WTC11 (cell line): ENCODE measurements around the gene DLGAP4. TPM values are rescaled to one million over a fixed set of nuclear protein-coding genes. Genes with fewer than 3 reads are reported as not detected.

ENCODE experiments used
- ATAC-seq: fragments of 200-7000 bp; cut with Tn5 transposase; 2 replicates; pipeline ENCODE4 v1.10.0; 2021; ENCODE audit warnings: mild to moderate bottlenecking, moderate library complexity
- CTCF ChIA-PET: fragments of 300-600 bp; sonication (Branson Sonifier 250); formaldehyde crosslinking; loops from one replicate; lab custom pipeline; 2021; ENCODE audit warnings: antibody characterized with exemption; lab: Charles Lee
- POLR2A ChIA-PET: fragments of 350-600 bp; sonication (Branson Sonifier 250); formaldehyde crosslinking; loops from one replicate; lab custom pipeline; 2021; ENCODE audit warnings: antibody characterized with exemption; lab: Charles Lee
- DNase-seq: peaks from one replicate; pipeline ENCODE4 v3.0.0; 2021; ENCODE audit warnings: low spot score
- H3K27ac Mint-ChIP-seq: 2 replicates; pipeline ENCODE4 v1.8.0; 2021; ENCODE audit warnings: mixed read lengths
- H3K27me3 Mint-ChIP-seq: 2 replicates; pipeline ENCODE4 v1.8.0; 2021; ENCODE audit warnings: low read depth, mild to moderate bottlenecking, moderate library complexity, mixed read lengths
- H3K36me3 Mint-ChIP-seq: 2 replicates; pipeline ENCODE4 v1.8.0; 2021; ENCODE audit warnings: mixed read lengths
- H3K4me1 Mint-ChIP-seq: 2 replicates; pipeline ENCODE4 v1.8.0; 2022; ENCODE audit warnings: mixed read lengths
- H3K4me3 Mint-ChIP-seq: 2 replicates; pipeline ENCODE4 v1.8.0; 2021; ENCODE audit warnings: mild to moderate bottlenecking, moderate library complexity, mixed read lengths
- H3K9me3 Mint-ChIP-seq: 2 replicates; pipeline ENCODE4 v1.8.0; 2021; ENCODE audit warnings: mixed read lengths
- CREM ChIP-seq: sonication (generic); formaldehyde crosslinking; IDR thresholded peaks from 2 replicates; pipeline ENCODE4 v1.8.1; 2022; ENCODE audit warnings: mild to moderate bottlenecking, missing genetic modification reagents, moderate library complexity
- E2F5 ChIP-seq: sonication (generic); formaldehyde crosslinking; IDR thresholded peaks from 2 replicates; pipeline ENCODE4 v1.8.1; 2022; ENCODE audit warnings: mild to moderate bottlenecking, moderate library complexity, missing genetic modification reagents
- ESRRA ChIP-seq: sonication (generic); formaldehyde crosslinking; IDR thresholded peaks from 2 replicates; pipeline ENCODE4 v1.8.1; 2022; ENCODE audit warnings: mild to moderate bottlenecking, missing genetic modification reagents, borderline replicate concordance
- FOXK1 ChIP-seq: sonication (generic); formaldehyde crosslinking; IDR thresholded peaks from 2 replicates; pipeline ENCODE4 v1.8.0; 2022; ENCODE audit warnings: mild to moderate bottlenecking, moderate library complexity, missing genetic modification reagents
- FOXP1 ChIP-seq: sonication (generic); formaldehyde crosslinking; IDR thresholded peaks from 2 replicates; pipeline ENCODE4 v1.8.0; 2022; ENCODE audit warnings: missing genetic modification reagents, mild to moderate bottlenecking, moderate library complexity, borderline replicate concordance
- GABPB1 ChIP-seq: sonication (generic); formaldehyde crosslinking; IDR thresholded peaks from 2 replicates; pipeline ENCODE4 v1.8.1; 2023; ENCODE audit warnings: mild to moderate bottlenecking, missing genetic modification reagents
- HMGXB4 ChIP-seq: sonication (generic); formaldehyde crosslinking; IDR thresholded peaks from 2 replicates; pipeline ENCODE4 v1.8.1; 2023; ENCODE audit warnings: mild to moderate bottlenecking, moderate library complexity, missing genetic modification reagents
- IRF1 ChIP-seq: sonication (generic); formaldehyde crosslinking; IDR thresholded peaks from 2 replicates; pipeline ENCODE4 v1.8.0; 2023; ENCODE audit warnings: missing genetic modification reagents
- JAZF1 ChIP-seq: fragments of 250-450 bp; sonication (Bioruptor Pico); IDR thresholded peaks from 2 replicates; pipeline ENCODE4 v1.9.0; 2021; ENCODE audit warnings: moderate library complexity, mild to moderate bottlenecking, inconsistent platforms
- NFATC4 ChIP-seq: fragments of 250-450 bp; sonication (Bioruptor Pico); IDR thresholded peaks from 2 replicates; pipeline ENCODE4 v1.9.0; 2021; ENCODE audit warnings: mild to moderate bottlenecking
- NFE2L1 ChIP-seq: sonication (generic); formaldehyde crosslinking; IDR thresholded peaks from 2 replicates; pipeline ENCODE4 v1.8.1; 2023; ENCODE audit warnings: missing genetic modification reagents
- NR3C1 ChIP-seq: sonication (generic); formaldehyde crosslinking; conservative IDR thresholded peaks from 2 replicates; pipeline ENCODE4 v1.8.1; 2023; ENCODE audit warnings: low read depth, mild to moderate bottlenecking, missing genetic modification reagents
- PRRX2 ChIP-seq: fragments of 250-450 bp; sonication (Bioruptor Pico); IDR thresholded peaks from 2 replicates; pipeline ENCODE4 v1.8.0; 2021; ENCODE audit warnings: mild to moderate bottlenecking
- STAT6 ChIP-seq: sonication (generic); formaldehyde crosslinking; conservative IDR thresholded peaks from 2 replicates; pipeline ENCODE4 v1.8.1; 2023; ENCODE audit warnings: mild to moderate bottlenecking, low read depth, missing genetic modification reagents, moderate library complexity
- TEAD1 ChIP-seq: sonication (generic); formaldehyde crosslinking; IDR thresholded peaks from 2 replicates; pipeline ENCODE4 v1.8.0; 2022; ENCODE audit warnings: mild to moderate bottlenecking, missing genetic modification reagents
- ZNF121 ChIP-seq: sonication (generic); formaldehyde crosslinking; IDR thresholded peaks from 2 replicates; pipeline ENCODE4 v1.8.0; 2023; ENCODE audit warnings: missing genetic modification reagents
- total RNA-seq: library from RNA; stranded (reverse); gene quantifications from 3 replicates; pipeline ENCODE4 v1.2.3, GENCODE V29; 2021
- TF ChIP-seq, protein P1 (sequence below): fragments of 250-450 bp; sonication (Bioruptor Pico); IDR thresholded peaks from 2 replicates; pipeline ENCODE4 v1.8.0; 2021; ENCODE audit warnings: mild to moderate bottlenecking
- TF ChIP-seq, protein P2 (sequence below): sonication (generic); formaldehyde crosslinking; IDR thresholded peaks from 2 replicates; pipeline ENCODE4 v1.8.1; 2022; ENCODE audit warnings: low read depth, missing genetic modification reagents, borderline replicate concordance
- TF ChIP-seq, protein P3 (sequence below): sonication (generic); formaldehyde crosslinking; IDR thresholded peaks from 2 replicates; pipeline ENCODE4 v1.8.0; 2023; ENCODE audit warnings: mild to moderate bottlenecking, missing genetic modification reagents

The DLGAP4 gene
- total RNA-seq, 1 experiment from 2014 or later = 52.6 TPM

DNA sequence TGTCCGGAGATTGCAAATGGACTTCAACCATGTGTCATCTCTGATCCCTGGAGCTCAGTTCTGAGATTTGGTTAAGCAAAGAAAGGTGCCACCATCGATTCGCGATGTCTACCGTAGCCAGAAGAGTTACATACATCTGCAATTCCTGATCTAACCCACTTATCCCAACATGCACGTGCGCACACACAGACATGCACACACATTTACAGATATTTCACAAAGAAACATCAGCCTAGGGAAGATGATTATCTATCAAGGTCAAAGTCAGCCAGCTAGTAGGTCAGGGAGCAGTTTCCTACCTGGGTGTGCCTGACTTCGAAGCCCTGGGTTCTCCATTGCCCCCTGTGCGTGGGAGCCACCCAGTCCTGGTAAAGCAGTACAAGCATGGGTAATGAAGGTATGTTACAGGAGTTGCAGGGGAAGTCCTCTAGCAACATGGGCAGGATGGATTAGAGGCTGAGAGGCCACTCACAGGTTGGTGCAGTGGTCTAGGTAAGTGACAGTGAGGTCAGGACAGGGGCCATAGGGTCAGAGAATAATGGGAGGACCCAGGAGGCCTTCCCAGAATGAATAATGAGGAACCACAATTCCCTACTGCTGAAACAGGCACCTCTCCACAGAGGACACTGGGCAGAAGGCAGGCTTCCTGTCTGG, 150.0 kb downstream of the DLGAP4 start:
- Mint-ChIP-seq H3K36me3 (no peaks in the 10 kb centered on the region), H3K4me1 (peaks cover 27% of the 10 kb centered on the region), H3K4me3 (no peak overlapping the region), H3K27ac (no peak overlapping the region), H3K27me3 (no peaks in the 10 kb centered on the region; the same call in 1 of the 2 replicates), H3K9me3 (no peaks in the 10 kb centered on the region)
- TF ChIP-seq, protein P1, sequence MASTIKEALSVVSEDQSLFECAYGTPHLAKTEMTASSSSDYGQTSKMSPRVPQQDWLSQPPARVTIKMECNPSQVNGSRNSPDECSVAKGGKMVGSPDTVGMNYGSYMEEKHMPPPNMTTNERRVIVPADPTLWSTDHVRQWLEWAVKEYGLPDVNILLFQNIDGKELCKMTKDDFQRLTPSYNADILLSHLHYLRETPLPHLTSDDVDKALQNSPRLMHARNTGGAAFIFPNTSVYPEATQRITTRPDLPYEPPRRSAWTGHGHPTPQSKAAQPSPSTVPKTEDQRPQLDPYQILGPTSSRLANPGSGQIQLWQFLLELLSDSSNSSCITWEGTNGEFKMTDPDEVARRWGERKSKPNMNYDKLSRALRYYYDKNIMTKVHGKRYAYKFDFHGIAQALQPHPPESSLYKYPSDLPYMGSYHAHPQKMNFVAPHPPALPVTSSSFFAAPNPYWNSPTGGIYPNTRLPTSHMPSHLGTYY (CRISPR knock-in tag) = no peak
- peak; percentile 30; the same call in 1 of the 2 replicates for TF ChIP-seq GABPB1 (CRISPR knock-in tag)
- ChIA-PET POLR2A (no interaction called here), CTCF (interaction anchor here (1.3 to 4.6 kb wide), 4 partner anchors 10 to 502 kb away, joined by 4 to 25 read pairs (median 4); partner anchors contain the start of gene SCAND1)
- DNase-seq = no peak
- no peak for ATAC-seq

DNA sequence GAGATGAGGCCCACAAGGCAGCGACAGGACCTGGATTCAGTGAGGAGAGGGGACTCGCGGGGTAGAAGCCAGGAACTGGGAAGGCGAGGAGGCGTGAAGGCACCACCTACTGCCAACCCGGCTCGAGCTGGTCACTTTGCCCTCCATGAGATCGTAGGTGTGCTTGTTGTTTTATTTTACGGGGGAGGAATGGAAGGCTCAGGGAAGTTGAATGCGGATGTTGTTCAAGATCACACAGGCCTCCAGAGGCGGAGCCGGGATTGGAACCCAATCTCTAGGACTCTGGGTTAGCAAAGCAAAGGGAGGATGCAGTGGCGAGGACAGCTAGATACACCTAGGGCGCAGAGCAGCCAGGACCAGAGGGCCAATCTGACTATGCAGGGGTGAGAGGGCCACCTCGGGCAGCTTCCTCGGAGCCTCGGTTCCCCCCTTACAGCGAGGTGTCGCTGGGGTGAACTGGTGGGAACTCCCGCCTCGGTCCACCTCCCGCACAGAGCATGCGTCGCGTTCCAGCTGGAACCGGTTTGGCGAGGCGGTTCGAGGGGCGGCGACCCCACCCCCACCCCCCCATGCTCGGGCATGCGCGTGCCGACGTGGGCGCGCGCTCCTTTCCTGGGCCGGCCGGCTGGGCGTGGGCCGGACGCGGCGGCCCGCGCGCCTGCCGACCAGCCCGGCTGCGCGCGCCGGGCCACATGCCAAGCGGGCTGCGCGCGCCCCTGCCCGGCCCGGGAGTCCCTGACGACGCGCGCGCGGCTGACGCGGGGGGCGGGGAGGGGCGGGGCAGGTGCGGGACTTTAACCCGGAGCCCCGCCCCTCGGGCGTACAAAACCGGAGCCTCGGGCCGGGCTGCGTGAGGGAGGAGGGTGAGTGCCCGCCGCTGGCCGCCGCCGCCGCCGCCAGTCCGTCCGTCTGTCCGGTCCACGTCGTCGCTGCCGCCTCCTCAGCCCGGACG, 154.8 kb downstream of the DLGAP4 start:
- Mint-ChIP-seq H3K9me3 (no peaks in the 10 kb centered on the region), H3K36me3 (no peaks in the 10 kb centered on the region), H3K4me3 (peak overlapping the region; percentile 55), H3K27ac (peak overlapping the region; percentile 99), H3K4me1 (peaks cover 42% of the 10 kb centered on the region), H3K27me3 (no peaks in the 10 kb centered on the region; the same call in 1 of the 2 replicates)
- DNase-seq (peak; percentile 88), ATAC-seq (peak; percentile 85)
- ChIA-PET POLR2A (interaction anchor here (1.3 kb wide), 1 partner anchor 12 kb away, joined by 6 read pairs; no protein-coding TSS in a partner anchor), CTCF (interaction anchor here (1.2 kb wide), 1 partner anchor 21 kb away, joined by 7 read pairs; no protein-coding TSS in a partner anchor)
- TF ChIP-seq PRRX2 (no peak), CREM (CRISPR knock-in tag) (peak; percentile 85), ZNF121 (no peak), JAZF1 (CRISPR knock-in tag) (no peak), HMGXB4 (peak; percentile 65; the same call in 1 of the 2 replicates), FOXP1 (peak; percentile 95), FOXK1 (peak; percentile 66; the same call in 1 of the 2 replicates), NFE2L1 (CRISPR knock-in tag) (peak; percentile 68; the same call in 1 of the 2 replicates), STAT6 (CRISPR knock-in tag) (no peak), NFATC4 (CRISPR knock-in tag) (peak; percentile 8; the same call in 1 of the 2 replicates), NR3C1 (CRISPR knock-in tag) (0 out of 2 replicates have a peak, but pooled peaks have one; percentile 17), ESRRA (peak; percentile 57; the same call in 1 of the 2 replicates), TEAD1 (CRISPR knock-in tag) (peak; percentile 86), IRF1 (peak; percentile 44), E2F5 (CRISPR knock-in tag) (peak; percentile 96)
- TF ChIP-seq, protein P2, sequence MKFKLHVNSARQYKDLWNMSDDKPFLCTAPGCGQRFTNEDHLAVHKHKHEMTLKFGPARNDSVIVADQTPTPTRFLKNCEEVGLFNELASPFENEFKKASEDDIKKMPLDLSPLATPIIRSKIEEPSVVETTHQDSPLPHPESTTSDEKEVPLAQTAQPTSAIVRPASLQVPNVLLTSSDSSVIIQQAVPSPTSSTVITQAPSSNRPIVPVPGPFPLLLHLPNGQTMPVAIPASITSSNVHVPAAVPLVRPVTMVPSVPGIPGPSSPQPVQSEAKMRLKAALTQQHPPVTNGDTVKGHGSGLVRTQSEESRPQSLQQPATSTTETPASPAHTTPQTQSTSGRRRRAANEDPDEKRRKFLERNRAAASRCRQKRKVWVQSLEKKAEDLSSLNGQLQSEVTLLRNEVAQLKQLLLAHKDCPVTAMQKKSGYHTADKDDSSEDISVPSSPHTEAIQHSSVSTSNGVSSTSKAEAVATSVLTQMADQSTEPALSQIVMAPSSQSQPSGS (CRISPR knock-in tag) = no peak
- TF ChIP-seq, protein P3, sequence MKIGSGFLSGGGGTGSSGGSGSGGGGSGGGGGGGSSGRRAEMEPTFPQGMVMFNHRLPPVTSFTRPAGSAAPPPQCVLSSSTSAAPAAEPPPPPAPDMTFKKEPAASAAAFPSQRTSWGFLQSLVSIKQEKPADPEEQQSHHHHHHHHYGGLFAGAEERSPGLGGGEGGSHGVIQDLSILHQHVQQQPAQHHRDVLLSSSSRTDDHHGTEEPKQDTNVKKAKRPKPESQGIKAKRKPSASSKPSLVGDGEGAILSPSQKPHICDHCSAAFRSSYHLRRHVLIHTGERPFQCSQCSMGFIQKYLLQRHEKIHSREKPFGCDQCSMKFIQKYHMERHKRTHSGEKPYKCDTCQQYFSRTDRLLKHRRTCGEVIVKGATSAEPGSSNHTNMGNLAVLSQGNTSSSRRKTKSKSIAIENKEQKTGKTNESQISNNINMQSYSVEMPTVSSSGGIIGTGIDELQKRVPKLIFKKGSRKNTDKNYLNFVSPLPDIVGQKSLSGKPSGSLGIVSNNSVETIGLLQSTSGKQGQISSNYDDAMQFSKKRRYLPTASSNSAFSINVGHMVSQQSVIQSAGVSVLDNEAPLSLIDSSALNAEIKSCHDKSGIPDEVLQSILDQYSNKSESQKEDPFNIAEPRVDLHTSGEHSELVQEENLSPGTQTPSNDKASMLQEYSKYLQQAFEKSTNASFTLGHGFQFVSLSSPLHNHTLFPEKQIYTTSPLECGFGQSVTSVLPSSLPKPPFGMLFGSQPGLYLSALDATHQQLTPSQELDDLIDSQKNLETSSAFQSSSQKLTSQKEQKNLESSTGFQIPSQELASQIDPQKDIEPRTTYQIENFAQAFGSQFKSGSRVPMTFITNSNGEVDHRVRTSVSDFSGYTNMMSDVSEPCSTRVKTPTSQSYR (CRISPR knock-in tag) = 0 out of 2 replicates have a peak, but pooled peaks have one; percentile 49
